Measurements from ENCODE around the gene MYO1D.

MYO1D gene

GRCh38 chr17:32520104-32520701, 356.7 kb downstream of the MYO1D start:
- peak; percentile 22 for DNase-seq

- DNase-seq = peak; percentile 71
These were observed 357.5 kb downstream of the MYO1D start for GRCh38 chr17:32519228-32520103.

GRCh38 chr17:32518646-32519227, 358.2 kb downstream of the MYO1D start:
- DNase-seq = no peak

GRCh38 chr17:32517982-32518381, 358.9 kb downstream of the MYO1D start:
- no peak for DNase-seq

- no peak for DNase-seq
These were observed 359.8 kb downstream of the MYO1D start for GRCh38 chr17:32516940-32517701.

- DNase-seq = no peak
These were observed 360.5 kb downstream of the MYO1D start for GRCh38 chr17:32516450-32516849.

GRCh38 chr17:32515677-32516383, 361.1 kb downstream of the MYO1D start:
- DNase-seq = no peak

GRCh38 chr17:32514606-32515005, 362.3 kb downstream of the MYO1D start:
- no peak for DNase-seq

- DNase-seq = no peak
These were observed 363.3 kb downstream of the MYO1D start for GRCh38 chr17:32513579-32513978.

- no peak for DNase-seq
These were observed 364.6 kb downstream of the MYO1D start for GRCh38 chr17:32512328-32512727.

- no peak for DNase-seq
These were observed 366.5 kb downstream of the MYO1D start for GRCh38 chr17:32510466-32510865.

- no peak for DNase-seq
These were observed 368.0 kb downstream of the MYO1D start for GRCh38 chr17:32508926-32509325.

- DNase-seq = no peak
These were observed 372.5 kb downstream of the MYO1D start for GRCh38 chr17:32504166-32504990.

GRCh38 chr17:32503251-32504165, 373.4 kb downstream of the MYO1D start:
- no peak for DNase-seq

GRCh38 chr17:32502710-32503109, 374.2 kb downstream of the MYO1D start:
- DNase-seq = no peak

GRCh38 chr17:32502013-32502412, 374.9 kb downstream of the MYO1D start:
- no peak for DNase-seq

GRCh38 chr17:32498391-32498790, 378.5 kb downstream of the MYO1D start:
- DNase-seq = no peak

- DNase-seq = no peak
These were observed 379.3 kb downstream of the MYO1D start for GRCh38 chr17:32497431-32498205.

- no peak for DNase-seq
These were observed 380.4 kb downstream of the MYO1D start for GRCh38 chr17:32496395-32497073.

Measured in activated gamma-delta T cell (primary cell).